Subcutaneous abdominal adipose tissue (tissue), 5 donors: ENCODE results near the gene STXBP5.

Experiments used
- H3K27ac ChIP-seq: one replicate; pipeline ENCODE4 v1.7.0; 2013; ENCODE audit warnings: low read depth, mild to moderate bottlenecking, inconsistent platforms, low read length, moderate library complexity
- H3K27me3 ChIP-seq, 5 donors: one replicate each; pipeline ENCODE4 v1.7.0; 2013; ENCODE audit warnings: low read length in 5 of 5, inconsistent platforms in 1 of 5; ENCODE audit not compliant: control insufficient read depth in 5 of 5, insufficient read depth in 4 of 5
- H3K36me3 ChIP-seq, 5 donors: one replicate each; pipeline ENCODE4 v1.7.0; 2013; ENCODE audit warnings: low read length in 5 of 5; ENCODE audit not compliant: control insufficient read depth in 5 of 5, insufficient read depth in 5 of 5
- H3K4me1 ChIP-seq, 5 donors: one replicate each; pipeline ENCODE4 v1.7.0; 2013; ENCODE audit warnings: low read length in 5 of 5, mild to moderate bottlenecking in 3 of 5, moderate library complexity in 1 of 5; ENCODE audit not compliant: control insufficient read depth in 5 of 5, insufficient read depth in 5 of 5
- H3K4me3 ChIP-seq, 5 donors: one replicate each; pipeline ENCODE4 v1.7.0; 2013; ENCODE audit warnings: low read length in 5 of 5, low read depth in 1 of 5
- H3K9ac ChIP-seq, 5 donors: one replicate each; pipeline ENCODE4 v1.7.0; 2013; ENCODE audit warnings: low read length in 5 of 5, mild to moderate bottlenecking in 4 of 5, moderate library complexity in 3 of 5
- H3K9me3 ChIP-seq, 5 donors: one replicate each; pipeline ENCODE4 v1.7.0; 2013; ENCODE audit warnings: low read length in 5 of 5; ENCODE audit not compliant: control insufficient read depth in 5 of 5
- donor health status: healthy.
- donor health status: healthy.
- donor health status: healthy.
- donor health status: healthy.
- donor health status: healthy.

The STXBP5 gene

DNA sequence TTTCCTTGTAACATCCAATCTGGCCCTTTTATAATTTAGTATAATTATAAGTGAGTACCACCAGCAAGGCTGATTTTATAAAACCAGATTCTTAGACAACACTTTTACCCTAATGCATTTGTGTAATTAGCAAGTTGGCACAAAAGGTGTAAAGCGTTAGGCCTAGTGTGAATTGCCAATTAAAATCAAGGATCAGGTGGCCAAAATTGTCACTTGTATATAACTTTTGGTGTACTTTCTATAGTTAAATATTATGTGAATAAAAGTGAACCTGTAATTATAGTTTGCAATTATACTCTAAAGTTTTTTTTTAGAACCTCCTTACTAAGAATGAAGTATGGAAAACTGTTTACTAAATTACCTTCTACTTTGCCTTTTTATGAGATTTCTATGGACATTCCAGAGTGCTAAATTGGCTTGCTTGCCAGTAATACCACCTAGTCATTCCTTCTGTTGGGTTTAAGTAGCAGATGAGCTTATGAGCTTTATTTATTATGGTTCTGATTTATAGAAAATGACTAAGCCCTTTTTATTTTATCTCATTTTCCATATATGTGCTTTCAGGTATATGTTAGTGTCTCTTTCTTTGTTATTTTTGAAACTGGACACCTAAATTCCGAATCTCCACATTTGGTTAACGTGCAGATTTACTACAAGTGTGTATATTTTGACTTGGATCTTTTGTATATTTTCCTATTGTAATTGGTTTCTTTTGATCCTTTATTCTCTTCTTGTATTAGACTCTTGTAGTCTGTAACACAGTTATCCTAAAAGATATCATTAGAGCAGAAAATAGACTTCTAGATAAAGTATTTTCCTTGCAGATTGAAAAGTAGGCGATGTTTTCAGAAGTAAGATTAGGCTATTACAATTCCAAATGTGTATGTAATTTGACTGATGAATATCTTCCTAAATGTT lies 3.9 kb downstream of the STXBP5 start:
- no peak overlapping the region for H3K4me3 ChIP-seq
- no peaks in the 10 kb centered on the region for H3K9me3 ChIP-seq
- H3K27ac ChIP-seq, result peak overlapping the region; percentile 35
- H3K4me1 ChIP-seq, result peaks cover 0 to 39% (median 20%) of the 10 kb centered on the region in 5 donors
- no peaks in the 10 kb centered on the region for H3K27me3 ChIP-seq
- H3K9ac ChIP-seq, result peak overlapping the region in 2 of 5 donors; percentile 62 to 66
- H3K36me3 ChIP-seq, result no peaks in the 10 kb centered on the region

DNA sequence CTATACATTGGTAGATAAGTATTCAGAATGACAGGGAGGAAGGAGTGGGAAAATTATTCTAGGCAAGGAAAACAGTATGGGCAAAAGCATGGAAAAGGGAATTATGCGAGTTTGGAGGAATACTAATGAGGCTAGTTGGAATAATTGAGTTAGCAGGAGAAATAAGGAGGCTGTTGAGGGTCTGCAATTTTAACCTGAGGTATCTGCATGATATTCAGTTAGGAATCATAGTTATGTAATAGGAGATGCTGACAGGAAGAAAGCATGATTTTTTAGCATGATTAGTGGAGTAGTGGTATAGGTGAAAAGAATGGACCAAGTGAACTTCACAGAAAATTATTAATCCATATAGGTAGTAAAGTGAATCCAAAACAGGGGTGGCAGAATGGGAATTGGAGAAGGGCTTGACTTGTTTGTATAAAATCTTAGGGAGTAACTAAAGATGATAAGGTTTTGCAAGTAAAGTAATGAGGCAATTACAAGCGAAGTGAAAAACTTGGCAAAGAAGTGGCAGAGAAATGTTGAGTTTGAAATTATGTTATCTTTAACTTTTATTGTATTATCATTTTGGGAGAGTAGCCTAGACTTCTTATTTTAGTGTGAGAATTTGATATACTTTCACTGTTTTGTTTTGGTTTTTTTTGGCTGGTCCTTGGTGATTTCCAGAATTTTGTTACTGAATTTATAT lies 5.7 kb downstream of the STXBP5 start:
- Histone ChIP-seq H3K9ac (no peak overlapping the region), H3K27ac (no peak overlapping the region), H3K4me1 (peaks cover 0 to 30% (median 12%) of the 10 kb centered on the region in 5 donors), H3K9me3 (no peaks in the 10 kb centered on the region), H3K4me3 (no peak overlapping the region), H3K36me3 (no peaks in the 10 kb centered on the region), H3K27me3 (no peaks in the 10 kb centered on the region)

DNA sequence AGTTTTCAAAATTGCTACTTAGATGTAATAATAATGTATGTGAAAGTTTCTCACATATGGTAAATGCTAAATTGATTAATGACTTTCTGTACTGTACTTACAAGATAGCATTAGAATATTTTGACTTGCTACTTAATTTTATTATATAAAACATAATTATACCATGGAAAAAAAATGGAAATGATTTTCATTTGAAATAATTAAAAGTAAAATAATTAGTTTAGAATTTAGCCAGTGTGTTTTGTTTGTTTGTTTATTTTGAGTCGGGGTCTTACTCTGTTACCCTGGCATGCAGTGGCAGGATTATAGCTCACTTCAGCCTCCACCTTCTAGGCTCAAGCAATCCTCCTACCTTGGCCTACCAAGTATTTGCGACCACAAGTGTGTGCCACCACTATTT lies 7.1 kb downstream of the STXBP5 start:
- Histone ChIP-seq H3K27ac (no peak overlapping the region), H3K4me1 (peaks cover 0 to 17% (median 0%) of the 10 kb centered on the region in 5 donors), H3K4me3 (no peak overlapping the region), H3K27me3 (no peaks in the 10 kb centered on the region), H3K9ac (no peak overlapping the region), H3K36me3 (no peaks in the 10 kb centered on the region), H3K9me3 (no peaks in the 10 kb centered on the region)

GRCh38 chr6:147211831-147212230 lies 7.6 kb downstream of the STXBP5 start:
- no peak overlapping the region for H3K9ac ChIP-seq
- H3K9me3 ChIP-seq, result no peaks in the 10 kb centered on the region
- H3K27me3 ChIP-seq, result no peaks in the 10 kb centered on the region
- no peak overlapping the region for H3K27ac ChIP-seq
- no peak overlapping the region for H3K4me3 ChIP-seq
- no peaks in the 10 kb centered on the region for H3K36me3 ChIP-seq
- peaks cover 0 to 15% (median 0%) of the 10 kb centered on the region in 5 donors for H3K4me1 ChIP-seq

GRCh38 chr6:147212622-147213021 lies 8.4 kb downstream of the STXBP5 start:
- Histone ChIP-seq H3K9ac (no peak overlapping the region), H3K27ac (no peak overlapping the region), H3K9me3 (no peaks in the 10 kb centered on the region), H3K27me3 (no peaks in the 10 kb centered on the region), H3K4me3 (no peak overlapping the region), H3K36me3 (no peaks in the 10 kb centered on the region), H3K4me1 (peaks cover 0 to 9% (median 0%) of the 10 kb centered on the region in 5 donors)

DNA sequence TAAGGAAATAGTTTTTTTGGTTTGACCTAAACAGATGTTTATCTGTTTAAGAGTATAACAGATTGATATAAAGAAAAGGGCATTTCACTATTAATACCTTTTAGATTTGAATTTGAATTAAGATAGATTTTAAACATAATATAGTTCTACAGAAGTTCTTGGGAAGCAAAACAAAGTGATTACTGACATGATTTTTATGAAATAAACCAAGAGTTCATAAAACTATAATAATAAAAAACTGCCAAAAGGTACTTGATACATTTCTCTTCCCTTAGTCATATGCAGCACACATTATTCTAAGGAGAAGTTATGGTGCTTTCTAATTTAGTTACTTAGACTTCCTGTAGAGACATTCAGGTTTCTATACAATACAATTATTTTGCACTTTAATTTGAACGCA lies 9.6 kb downstream of the STXBP5 start:
- no peaks in the 10 kb centered on the region for H3K4me1 ChIP-seq
- H3K9ac ChIP-seq, result no peak overlapping the region
- H3K4me3 ChIP-seq, result no peak overlapping the region
- no peaks in the 10 kb centered on the region for H3K27me3 ChIP-seq
- no peaks in the 10 kb centered on the region for H3K9me3 ChIP-seq
- H3K27ac ChIP-seq, result no peak overlapping the region
- H3K36me3 ChIP-seq, result peaks cover 0 to 4% (median 4%) of the 10 kb centered on the region in 5 donors

- Histone ChIP-seq H3K27ac (no peak overlapping the region), H3K4me1 (no peaks in the 10 kb centered on the region), H3K4me3 (no peak overlapping the region), H3K9me3 (no peaks in the 10 kb centered on the region), H3K27me3 (no peaks in the 10 kb centered on the region), H3K9ac (no peak overlapping the region), H3K36me3 (peaks cover 0 to 6% (median 5%) of the 10 kb centered on the region in 5 donors)
Observed at GRCh38 chr6:147214248-147215227, 10.3 kb downstream of the STXBP5 start.

- Histone ChIP-seq H3K9me3 (no peaks in the 10 kb centered on the region), H3K27ac (no peak overlapping the region), H3K9ac (no peak overlapping the region), H3K27me3 (no peaks in the 10 kb centered on the region), H3K4me3 (no peak overlapping the region), H3K4me1 (no peaks in the 10 kb centered on the region), H3K36me3 (peaks cover 0 to 9% (median 5%) of the 10 kb centered on the region in 5 donors)
Observed at GRCh38 chr6:147216915-147217314, 12.7 kb downstream of the STXBP5 start.

DNA sequence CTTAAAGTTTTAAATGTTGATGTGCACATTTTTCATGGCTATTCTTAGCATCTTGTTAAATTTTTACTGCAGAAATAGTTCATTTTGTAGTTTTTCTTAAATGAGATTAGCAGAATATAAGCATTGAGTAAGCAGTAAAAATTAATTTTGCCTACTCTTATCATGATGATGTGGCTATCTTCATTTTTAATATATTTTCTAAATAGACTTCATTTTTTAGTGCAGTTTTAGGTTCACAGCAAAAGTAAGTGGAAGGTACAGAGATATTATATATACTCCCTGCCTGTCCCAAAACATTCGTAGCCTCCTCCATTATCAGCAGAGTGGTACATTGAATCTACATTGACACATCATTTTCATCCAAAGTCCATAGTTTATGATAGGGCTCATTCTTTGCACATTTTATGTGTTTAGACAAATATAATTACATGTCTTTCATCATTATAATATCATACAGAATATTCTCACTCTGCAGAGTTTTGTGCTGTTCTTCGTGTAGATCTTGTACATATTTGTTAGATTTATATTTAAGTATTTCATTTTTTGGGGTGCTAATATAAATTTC lies 13.7 kb downstream of the STXBP5 start:
- no peak overlapping the region for H3K27ac ChIP-seq
- no peak overlapping the region for H3K9ac ChIP-seq
- no peaks in the 10 kb centered on the region for H3K27me3 ChIP-seq
- H3K4me1 ChIP-seq, result peaks cover 0 to 5% (median 0%) of the 10 kb centered on the region in 5 donors
- H3K9me3 ChIP-seq, result no peaks in the 10 kb centered on the region
- peaks cover 0 to 9% (median 5%) of the 10 kb centered on the region in 5 donors for H3K36me3 ChIP-seq
- no peak overlapping the region for H3K4me3 ChIP-seq
